Peyer's patch (tissue), 4 donors: ENCODE data around the gene COL9A2. TPM values are rescaled to one million over a fixed set of nuclear protein-coding genes. Genes with fewer than 3 reads are reported as not detected.
"Not testable (repeated sequence)": the region's sequence is repeated elsewhere in the genome, so short reads cannot be mapped to it uniquely, and the experiment has no call there.

ENCODE experiments used
- DNase-seq, 3 donors: peaks; one replicate each; pipeline ENCODE4 v3.0.0-alpha.2; 2017 to 2019
- H3K27ac ChIP-seq, 4 donors: fragments of 200-600 bp; sonication (generic); one replicate each; pipeline ENCODE4 v1.5.1; 2016 to 2019
- H3K27me3 ChIP-seq, 2 donors: fragments of 200-600 bp; sonication (generic); one replicate each; pipeline ENCODE4 v1.5.1; 2019
- H3K36me3 ChIP-seq, 3 donors: fragments of 200-600 bp; sonication (generic); one replicate each; pipeline ENCODE4 v1.5.1; 2016 to 2019
- H3K4me1 ChIP-seq, 4 donors: fragments of 200-600 bp; sonication (generic); one replicate each; pipeline ENCODE4 v1.5.1; 2016 to 2019
- H3K4me3 ChIP-seq, 4 donors: fragments of 200-600 bp; sonication (generic); 1 replicate in 3 of 4; 2 replicates in 1 of 4; pipeline ENCODE4 v1.5.1; 2016 to 2019; ENCODE audit warnings: mild to moderate bottlenecking in 1 of 4
- H3K9me3 ChIP-seq, 4 donors: fragments of 200-600 bp; sonication (generic); one replicate each; pipeline ENCODE4 v1.5.1; 2016 to 2019; ENCODE audit warnings: mild to moderate bottlenecking in 1 of 4
- CTCF ChIP-seq, 6 experiments: fragments of 450-650 bp in 4 of 6; fragments of 200-600 bp in 2 of 6; sonication (generic) in 1 of 6; IDR thresholded peaks; one replicate each; pipeline ENCODE4 v1.5.1; 2017 to 2019; ENCODE audit warnings: antibody characterized with exemption in 6 of 6, mild to moderate bottlenecking in 3 of 6, moderate library complexity in 1 of 6
- POLR2A ChIP-seq, 2 donors: fragments of 450-650 bp; IDR thresholded peaks; one replicate each; pipeline ENCODE4 v1.5.1; 2017; ENCODE audit warnings: antibody characterized with exemption in 2 of 2, mild to moderate bottlenecking in 2 of 2, moderate library complexity in 2 of 2
- total RNA-seq, 4 donors: library from RNA; depleted of rRNA; stranded (reverse); fragments of >200 nt; gene quantifications; one replicate each; pipeline ENCODE4 v1.1.0, GENCODE V29; 2016

COL9A2 gene
- total RNA-seq, 4 donors from 2014 or later = 2.1 to 11.6 (median 6.3) TPM

DNA sequence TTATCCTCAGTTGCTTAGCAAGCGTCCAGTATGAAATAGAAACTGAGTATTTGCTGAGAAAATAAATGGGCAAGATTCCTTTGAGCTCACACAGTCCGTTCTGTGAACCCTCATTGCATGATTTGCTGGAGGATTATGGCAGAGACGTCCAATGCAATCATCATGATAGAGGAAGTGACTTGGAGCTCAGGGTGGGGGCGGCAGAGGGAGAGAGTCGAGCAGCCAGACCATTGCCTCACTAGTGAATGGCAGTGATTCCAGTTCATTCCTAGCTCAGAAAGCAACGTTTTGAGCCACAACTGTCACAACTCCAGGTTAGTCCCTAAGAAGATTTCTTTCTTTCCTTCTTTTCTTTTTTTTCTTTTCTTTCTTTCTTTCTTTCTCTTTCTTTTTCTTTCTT is 27.5 kb upstream of the COL9A2 start:
- DNase-seq = peak in 2 of 3 donors; percentile 75 to 79
- H3K27me3 ChIP-seq = no peaks in the 10 kb centered on the region
- no peaks in the 10 kb centered on the region for H3K36me3 ChIP-seq
- no peak for TF ChIP-seq POLR2A (IDR thresholded peaks at IDR 0.05)
- no peak for TF ChIP-seq CTCF (IDR thresholded peaks at IDR 0.05)
- H3K9me3 ChIP-seq = no peaks in the 10 kb centered on the region
- H3K4me1 ChIP-seq = no peaks in the 10 kb centered on the region
- H3K4me3 ChIP-seq = no peak overlapping the region
- peak overlapping the region in 1 of 4 donors; percentile 32 for H3K27ac ChIP-seq

GRCh38 chr1:40342381-40342717 is 25.3 kb upstream of the COL9A2 start:
- DNase-seq, H3K4me1 ChIP-seq, H3K36me3 ChIP-seq, H3K27me3 ChIP-seq, H3K9me3 ChIP-seq, H3K4me3 ChIP-seq: not testable (repeated sequence)
- peak overlapping the region in 1 of 4 donors; percentile 60 for H3K27ac ChIP-seq

GRCh38 chr1:40341491-40342380 is 24.6 kb upstream of the COL9A2 start:
- Histone ChIP-seq H3K36me3 (no peaks in the 10 kb centered on the region), H3K27me3 (no peaks in the 10 kb centered on the region), H3K4me3 (no peak overlapping the region), H3K4me1 (peaks cover 0 to 5% (median 4%) of the 10 kb centered on the region in 4 donors), H3K9me3 (no peaks in the 10 kb centered on the region), H3K27ac (peak overlapping the region in 1 of 4 donors; percentile 60)
- no peak for DNase-seq
- no peak for TF ChIP-seq CTCF (IDR thresholded peaks at IDR 0.05)
- TF ChIP-seq POLR2A (IDR thresholded peaks at IDR 0.05) = no peak

DNA sequence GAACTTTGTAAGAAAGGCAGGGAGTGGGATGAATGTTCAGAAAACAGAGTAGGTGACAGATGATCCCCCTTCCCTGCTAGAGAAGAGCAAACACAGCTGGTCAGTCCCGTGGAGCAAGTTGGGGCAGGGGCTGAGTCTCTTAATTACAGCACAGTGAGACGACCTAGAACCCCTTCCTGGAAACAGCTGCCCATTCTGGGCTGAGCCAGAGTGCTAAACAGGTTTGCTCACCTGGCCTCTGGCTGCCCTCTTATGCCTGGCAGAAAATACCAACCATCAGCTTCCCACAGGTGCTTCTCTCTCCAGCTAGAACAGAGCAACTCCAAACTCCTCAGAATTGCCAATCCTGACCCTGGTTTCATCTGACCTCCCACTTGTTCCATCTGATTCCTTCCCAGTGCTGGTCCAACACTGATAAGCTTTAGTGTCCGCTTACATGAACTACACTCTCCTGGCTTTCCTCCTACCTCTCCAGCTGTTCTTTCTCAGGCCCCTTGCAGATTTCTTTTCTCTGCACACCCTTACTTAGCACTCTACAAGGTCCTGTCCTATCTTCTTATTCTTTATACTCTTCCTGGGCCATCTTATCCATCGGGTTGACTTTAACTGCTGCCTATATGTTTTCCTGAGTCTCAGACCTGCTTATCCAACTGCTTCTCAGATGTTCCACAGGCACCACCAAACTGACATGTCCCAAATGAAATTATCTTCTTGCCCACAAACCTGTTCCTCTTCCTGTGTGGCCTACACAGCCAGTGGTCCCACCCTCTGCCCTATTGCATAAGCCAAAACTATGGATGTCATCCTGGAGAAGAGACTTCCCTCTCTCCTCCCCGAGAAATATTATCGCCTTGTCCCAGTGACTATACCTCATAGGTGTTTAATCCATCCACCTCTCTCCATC is 22.6 kb upstream of the COL9A2 start:
- Histone ChIP-seq H3K27ac (peak overlapping the region in 1 of 4 donors; percentile 46), H3K9me3 (no peaks in the 10 kb centered on the region), H3K4me1 (peaks cover 0 to 5% (median 4%) of the 10 kb centered on the region in 4 donors), H3K36me3 (no peaks in the 10 kb centered on the region), H3K27me3 (no peaks in the 10 kb centered on the region), H3K4me3 (no peak overlapping the region)
- TF ChIP-seq CTCF (IDR thresholded peaks at IDR 0.05) = no peak
- DNase-seq = no peak

GRCh38 chr1:40338745-40339419 is 21.8 kb upstream of the COL9A2 start:
- no peak for TF ChIP-seq POLR2A (IDR thresholded peaks at IDR 0.05)
- peak; percentile 95 to 99 (median 98) for TF ChIP-seq CTCF (IDR thresholded peaks at IDR 0.05)
- peak; percentile 87 to 96 (median 89) for DNase-seq
- Histone ChIP-seq H3K4me3 (peak overlapping the region in 1 of 4 donors; percentile 23), H3K9me3 (no peaks in the 10 kb centered on the region), H3K4me1 (peaks cover 0 to 5% (median 4%) of the 10 kb centered on the region in 4 donors), H3K36me3 (no peaks in the 10 kb centered on the region), H3K27me3 (no peaks in the 10 kb centered on the region), H3K27ac (peak overlapping the region in 1 of 4 donors; percentile 59)
